ENCODE measurements around the gene ZBTB16.

ZBTB16 gene

DNA sequence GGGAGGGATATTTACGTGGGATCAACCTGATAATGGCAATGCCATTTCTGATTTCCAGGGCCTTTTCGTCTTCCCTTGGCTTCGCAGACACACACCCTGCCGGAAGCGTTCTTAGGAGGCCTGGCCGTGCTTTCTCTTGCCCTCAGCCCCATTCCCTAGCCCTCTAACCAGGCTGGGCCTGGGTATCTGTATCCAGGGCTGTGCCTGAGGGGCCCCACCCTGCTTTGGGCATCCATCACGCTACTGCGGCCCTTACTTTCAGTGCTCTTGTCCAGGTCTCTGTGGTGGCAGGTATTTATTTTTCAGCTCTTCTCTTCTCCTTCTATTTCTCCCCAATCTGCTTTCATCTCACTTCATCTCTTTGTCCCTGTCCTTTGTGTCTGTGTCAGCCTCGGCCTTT, 105.0 kb downstream of the ZBTB16 start:
- POLR2A ChIA-PET = interaction anchor here (0.7 kb wide), 1 partner anchor 16 kb away, joined by 3 read pairs; no protein-coding TSS in a partner anchor
- H3K9me3 ChIP-seq (ENCODE audit: control insufficient read depth, insufficient read depth, low read depth, low read length) = no peaks in the 10 kb centered on the region
- no peak for TF ChIP-seq KLF7 (tag by site-specific recombination; IDR thresholded peaks at IDR 0.05; ENCODE audit: borderline replicate concordance)
- TF ChIP-seq ZNF341 (tag by site-specific recombination; IDR thresholded peaks at IDR 0.05; ENCODE audit: low read depth) = peak; percentile 49; the same call in 1 of the 2 replicates
- H3K27ac ChIP-seq (ENCODE audit: extremely low read depth, low read depth, low read length) = no peak overlapping the region
- H3K36me3 ChIP-seq (ENCODE audit: control insufficient read depth in 2 of 2, insufficient read depth in 1 of 2, low read length in 2 of 2) = no peaks in the 10 kb centered on the region
- no peak overlapping the region for H3K4me3 ChIP-seq (ENCODE audit: low read depth, low read length)
- peaks cover 21% of the 10 kb centered on the region for H3K4me1 ChIP-seq (ENCODE audit: control insufficient read depth, insufficient read depth, low read length)
- CTCF ChIA-PET = no interaction called here

GRCh38 chr11:114165326-114166230, 106.1 kb downstream of the ZBTB16 start:
- no peaks in the 10 kb centered on the region for H3K36me3 ChIP-seq (ENCODE audit: control insufficient read depth in 2 of 2, insufficient read depth in 1 of 2, low read length in 2 of 2)
- TF ChIP-seq ZNF133 (tag by site-specific recombination; IDR thresholded peaks at IDR 0.05) (no peak), ZNF138 (tag by site-specific recombination; IDR thresholded peaks at IDR 0.05; ENCODE audit: borderline replicate concordance) (no peak), ZNF175 (tag by site-specific recombination; IDR thresholded peaks at IDR 0.05) (no peak), ZNF521 (tag by site-specific recombination; IDR thresholded peaks at IDR 0.05) (no peak), ZNF639 (tag by site-specific recombination; IDR thresholded peaks at IDR 0.05) (no peak), ZNF350 (tag by site-specific recombination; IDR thresholded peaks at IDR 0.05) (no peak), ZBTB48 (tag by site-specific recombination; IDR thresholded peaks at IDR 0.05) (no peak)
- TF ChIP-seq, protein P1, sequence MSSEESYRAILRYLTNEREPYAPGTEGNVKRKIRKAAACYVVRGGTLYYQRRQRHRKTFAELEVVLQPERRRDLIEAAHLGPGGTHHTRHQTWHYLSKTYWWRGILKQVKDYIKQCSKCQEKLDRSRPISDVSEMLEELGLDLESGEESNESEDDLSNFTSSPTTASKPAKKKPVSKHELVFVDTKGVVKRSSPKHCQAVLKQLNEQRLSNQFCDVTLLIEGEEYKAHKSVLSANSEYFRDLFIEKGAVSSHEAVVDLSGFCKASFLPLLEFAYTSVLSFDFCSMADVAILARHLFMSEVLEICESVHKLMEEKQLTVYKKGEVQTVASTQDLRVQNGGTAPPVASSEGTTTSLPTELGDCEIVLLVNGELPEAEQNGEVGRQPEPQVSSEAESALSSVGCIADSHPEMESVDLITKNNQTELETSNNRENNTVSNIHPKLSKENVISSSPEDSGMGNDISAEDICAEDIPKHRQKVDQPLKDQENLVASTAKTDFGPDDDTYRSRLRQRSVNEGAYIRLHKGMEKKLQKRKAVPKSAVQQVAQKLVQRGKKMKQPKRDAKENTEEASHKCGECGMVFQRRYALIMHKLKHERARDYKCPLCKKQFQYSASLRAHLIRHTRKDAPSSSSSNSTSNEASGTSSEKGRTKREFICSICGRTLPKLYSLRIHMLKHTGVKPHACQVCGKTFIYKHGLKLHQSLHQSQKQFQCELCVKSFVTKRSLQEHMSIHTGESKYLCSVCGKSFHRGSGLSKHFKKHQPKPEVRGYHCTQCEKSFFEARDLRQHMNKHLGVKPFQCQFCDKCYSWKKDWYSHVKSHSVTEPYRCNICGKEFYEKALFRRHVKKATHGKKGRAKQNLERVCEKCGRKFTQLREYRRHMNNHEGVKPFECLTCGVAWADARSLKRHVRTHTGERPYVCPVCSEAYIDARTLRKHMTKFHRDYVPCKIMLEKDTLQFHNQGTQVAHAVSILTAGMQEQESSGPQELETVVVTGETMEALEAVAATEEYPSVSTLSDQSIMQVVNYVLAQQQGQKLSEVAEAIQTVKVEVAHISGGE (tag by site-specific recombination; conservative IDR thresholded peaks at IDR 0.05; ENCODE audit: low read depth) = no peak
- TF ChIP-seq, protein P2, sequence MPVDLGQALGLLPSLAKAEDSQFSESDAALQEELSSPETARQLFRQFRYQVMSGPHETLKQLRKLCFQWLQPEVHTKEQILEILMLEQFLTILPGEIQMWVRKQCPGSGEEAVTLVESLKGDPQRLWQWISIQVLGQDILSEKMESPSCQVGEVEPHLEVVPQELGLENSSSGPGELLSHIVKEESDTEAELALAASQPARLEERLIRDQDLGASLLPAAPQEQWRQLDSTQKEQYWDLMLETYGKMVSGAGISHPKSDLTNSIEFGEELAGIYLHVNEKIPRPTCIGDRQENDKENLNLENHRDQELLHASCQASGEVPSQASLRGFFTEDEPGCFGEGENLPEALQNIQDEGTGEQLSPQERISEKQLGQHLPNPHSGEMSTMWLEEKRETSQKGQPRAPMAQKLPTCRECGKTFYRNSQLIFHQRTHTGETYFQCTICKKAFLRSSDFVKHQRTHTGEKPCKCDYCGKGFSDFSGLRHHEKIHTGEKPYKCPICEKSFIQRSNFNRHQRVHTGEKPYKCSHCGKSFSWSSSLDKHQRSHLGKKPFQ (tag by site-specific recombination; IDR thresholded peaks at IDR 0.05) = no peak
- H3K9me3 ChIP-seq (ENCODE audit: control insufficient read depth, insufficient read depth, low read depth, low read length) = no peaks in the 10 kb centered on the region
- peaks cover 20% of the 10 kb centered on the region for H3K4me1 ChIP-seq (ENCODE audit: control insufficient read depth, insufficient read depth, low read length)
- H3K4me3 ChIP-seq (ENCODE audit: low read depth, low read length) = no peak overlapping the region
- ChIA-PET CTCF (interaction anchor here (0.6 to 1.7 kb wide), 3 partner anchors 95 to 138 kb away, joined by 3 to 6 read pairs (median 3); no protein-coding TSS in a partner anchor), POLR2A (no interaction called here)
- H3K27ac ChIP-seq (ENCODE audit: extremely low read depth, low read depth, low read length) = peak overlapping the region; percentile 13; the same call in 1 of the 2 replicates

DNA sequence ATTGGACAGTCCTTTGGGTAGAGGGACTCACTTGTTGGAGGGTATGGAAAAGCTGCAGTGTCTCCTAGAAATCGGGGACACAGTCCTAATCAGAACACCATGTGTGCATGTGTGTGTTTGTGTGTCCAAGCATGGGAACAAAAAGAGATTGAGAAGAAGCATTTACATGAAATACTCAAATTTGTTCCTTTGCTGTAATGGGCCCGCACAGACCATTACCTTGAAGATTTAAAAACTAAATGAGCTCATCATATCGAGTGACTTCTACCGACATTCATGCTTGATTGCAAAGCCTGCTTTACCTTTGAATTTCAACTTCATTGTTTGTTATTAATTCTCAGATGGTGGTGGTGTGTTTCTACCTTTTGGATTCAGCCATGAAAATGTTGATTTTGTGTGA, 106.9 kb downstream of the ZBTB16 start:
- H3K27ac ChIP-seq (ENCODE audit: extremely low read depth, low read depth, low read length) = peak overlapping the region; percentile 13
- H3K36me3 ChIP-seq (ENCODE audit: control insufficient read depth in 2 of 2, insufficient read depth in 1 of 2, low read length in 2 of 2) = no peaks in the 10 kb centered on the region
- H3K9me3 ChIP-seq (ENCODE audit: control insufficient read depth, insufficient read depth, low read depth, low read length) = no peaks in the 10 kb centered on the region
- ChIA-PET CTCF (interaction anchor here (0.5 to 1.7 kb wide), 5 partner anchors 10 to 171 kb away, joined by 3 to 6 read pairs (median 3); no protein-coding TSS in a partner anchor), POLR2A (interaction anchor here (1.5 kb wide), 1 partner anchor 106 kb away, joined by 5 read pairs; no protein-coding TSS in a partner anchor)
- H3K4me1 ChIP-seq (ENCODE audit: control insufficient read depth, insufficient read depth, low read length) = peaks cover 20% of the 10 kb centered on the region
- no peak overlapping the region for H3K4me3 ChIP-seq (ENCODE audit: low read depth, low read length)
- TF ChIP-seq SCRT2 (tag by site-specific recombination; IDR thresholded peaks at IDR 0.05) = peak; percentile 26; the same call in 1 of the 2 replicates
- peak; percentile 46; the same call in 1 of the 2 replicates for TF ChIP-seq ATF2 (tag by site-specific recombination; IDR thresholded peaks at IDR 0.05; ENCODE audit: low read depth)
- TF ChIP-seq ZNF280D (tag by site-specific recombination; IDR thresholded peaks at IDR 0.05) = no peak
- no peak for TF ChIP-seq ZXDB (tag by site-specific recombination; IDR thresholded peaks at IDR 0.05)

All from HEK293 (cell line).